Mammary epithelial cell (primary cell): Measurements from ENCODE around the gene EXOC3.

Experiments used
- EZH2 ChIP-seq: IDR thresholded peaks from 2 replicates; pipeline ENCODE4 v1.6.1; 2012; ENCODE audit warnings: low read length, inconsistent platforms, borderline replicate concordance
- TF ChIP-seq, protein P1 (sequence below), 2 donors: IDR thresholded peaks in 1 of 2; conservative IDR thresholded peaks in 1 of 2; 2 replicates each; pipeline ENCODE4 v1.5.1; 2011 to 2012; ENCODE audit warnings: inconsistent platforms in 2 of 2, low read length in 2 of 2, mild to moderate bottlenecking in 2 of 2, control low read depth in 1 of 2, low read depth in 1 of 2; ENCODE audit not compliant: insufficient read depth in 1 of 2; ENCODE audit errors: extremely low read depth in 1 of 2

GRCh38 chr5:422323-423232 lies 20.4 kb upstream of the EXOC3 start:
- no peak for TF ChIP-seq EZH2
- TF ChIP-seq, protein P1, sequence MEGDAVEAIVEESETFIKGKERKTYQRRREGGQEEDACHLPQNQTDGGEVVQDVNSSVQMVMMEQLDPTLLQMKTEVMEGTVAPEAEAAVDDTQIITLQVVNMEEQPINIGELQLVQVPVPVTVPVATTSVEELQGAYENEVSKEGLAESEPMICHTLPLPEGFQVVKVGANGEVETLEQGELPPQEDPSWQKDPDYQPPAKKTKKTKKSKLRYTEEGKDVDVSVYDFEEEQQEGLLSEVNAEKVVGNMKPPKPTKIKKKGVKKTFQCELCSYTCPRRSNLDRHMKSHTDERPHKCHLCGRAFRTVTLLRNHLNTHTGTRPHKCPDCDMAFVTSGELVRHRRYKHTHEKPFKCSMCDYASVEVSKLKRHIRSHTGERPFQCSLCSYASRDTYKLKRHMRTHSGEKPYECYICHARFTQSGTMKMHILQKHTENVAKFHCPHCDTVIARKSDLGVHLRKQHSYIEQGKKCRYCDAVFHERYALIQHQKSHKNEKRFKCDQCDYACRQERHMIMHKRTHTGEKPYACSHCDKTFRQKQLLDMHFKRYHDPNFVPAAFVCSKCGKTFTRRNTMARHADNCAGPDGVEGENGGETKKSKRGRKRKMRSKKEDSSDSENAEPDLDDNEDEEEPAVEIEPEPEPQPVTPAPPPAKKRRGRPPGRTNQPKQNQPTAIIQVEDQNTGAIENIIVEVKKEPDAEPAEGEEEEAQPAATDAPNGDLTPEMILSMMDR (conservative IDR thresholded peaks at IDR 0.05 in 1 of 2, IDR thresholded peaks at IDR 0.05 in 1 of 2; ENCODE audit: extremely low read depth in 1 of 2, insufficient read depth in 1 of 2, low read depth in 1 of 2, low read length in 2 of 2): no peak
